IMR-90 (cell line): ENCODE results near the gene VAMP5.

Experiments
- CEBPB ChIP-seq: IDR thresholded peaks from 2 replicates; pipeline ENCODE4 v1.6.1; 2012; ENCODE audit warnings: low read depth, low read length, improper control_type of control experiment
- NFE2L2 ChIP-seq: fragments of 150-350 bp; IDR thresholded peaks from 2 replicates; pipeline ENCODE4 v1.6.1; 2016; ENCODE audit warnings: low read depth, mild to moderate bottlenecking, low read length
- POLR2A ChIP-seq: IDR thresholded peaks from 2 replicates; pipeline ENCODE4 v1.6.1; 2012; ENCODE audit warnings: mild to moderate bottlenecking, low read depth, low read length
- RCOR1 ChIP-seq: IDR thresholded peaks from 2 replicates; pipeline ENCODE4 v1.6.1; 2012; ENCODE audit warnings: mild to moderate bottlenecking, low read length, improper control_type of control experiment; ENCODE audit not compliant: insufficient replicate concordance
- RFX5 ChIP-seq: IDR thresholded peaks from 2 replicates; pipeline ENCODE4 v1.8.0; 2012; ENCODE audit warnings: low read depth, mild to moderate bottlenecking, low read length, moderate library complexity
- SMC3 ChIP-seq: fragments of 150-350 bp; IDR thresholded peaks from 2 replicates; pipeline ENCODE4 v1.6.1; 2016; ENCODE audit warnings: low read depth, mild to moderate bottlenecking, antibody characterized with exemption, low read length, moderate library complexity
- TF ChIP-seq, protein P1 (sequence below): conservative IDR thresholded peaks from 2 replicates; pipeline ENCODE4 v1.5.1; 2012; ENCODE audit warnings: mild to moderate bottlenecking, low read depth, low read length, improper control_type of control experiment
- TF ChIP-seq, protein P2 (sequence below): fragments of 150-350 bp; IDR thresholded peaks from 2 replicates; pipeline ENCODE4 v1.6.1; 2017; ENCODE audit warnings: mild to moderate bottlenecking, antibody characterized with exemption, low read length, low read depth
- TF ChIP-seq, protein P3 (sequence below): fragments of 150-350 bp; IDR thresholded peaks from 2 replicates; pipeline ENCODE4 v1.6.1; 2016; ENCODE audit warnings: low read depth, mild to moderate bottlenecking, low read length, moderate library complexity, borderline replicate concordance

DNA sequence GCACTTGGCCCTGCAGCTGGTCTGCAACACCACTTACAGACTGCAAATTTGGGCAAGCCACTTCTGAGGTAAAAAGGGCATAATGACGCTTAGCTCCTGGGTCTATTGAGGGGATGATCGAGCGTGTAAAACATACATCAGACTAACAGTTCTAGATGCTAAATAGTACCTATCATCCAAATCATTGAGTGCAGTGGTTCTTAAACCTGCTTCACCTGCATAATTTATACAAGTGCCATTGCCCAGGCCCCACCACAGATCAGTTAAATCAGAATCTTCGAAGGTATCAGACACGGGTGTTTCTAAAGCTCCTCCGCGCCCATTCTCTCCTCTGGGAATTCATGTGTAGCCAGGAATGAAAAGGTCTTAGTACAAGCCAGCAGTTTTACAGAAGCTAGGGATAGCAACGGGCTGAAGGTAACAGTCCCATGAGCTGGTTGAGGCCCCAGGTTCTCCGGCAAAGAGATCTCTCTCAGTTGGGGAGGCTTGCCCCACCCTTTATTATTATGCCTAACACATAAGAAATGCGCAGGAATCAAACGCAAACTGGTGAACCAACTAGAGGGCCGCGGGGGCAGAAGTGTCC lies 10.6 kb downstream of the VAMP5 start:
- TF ChIP-seq, protein P1, sequence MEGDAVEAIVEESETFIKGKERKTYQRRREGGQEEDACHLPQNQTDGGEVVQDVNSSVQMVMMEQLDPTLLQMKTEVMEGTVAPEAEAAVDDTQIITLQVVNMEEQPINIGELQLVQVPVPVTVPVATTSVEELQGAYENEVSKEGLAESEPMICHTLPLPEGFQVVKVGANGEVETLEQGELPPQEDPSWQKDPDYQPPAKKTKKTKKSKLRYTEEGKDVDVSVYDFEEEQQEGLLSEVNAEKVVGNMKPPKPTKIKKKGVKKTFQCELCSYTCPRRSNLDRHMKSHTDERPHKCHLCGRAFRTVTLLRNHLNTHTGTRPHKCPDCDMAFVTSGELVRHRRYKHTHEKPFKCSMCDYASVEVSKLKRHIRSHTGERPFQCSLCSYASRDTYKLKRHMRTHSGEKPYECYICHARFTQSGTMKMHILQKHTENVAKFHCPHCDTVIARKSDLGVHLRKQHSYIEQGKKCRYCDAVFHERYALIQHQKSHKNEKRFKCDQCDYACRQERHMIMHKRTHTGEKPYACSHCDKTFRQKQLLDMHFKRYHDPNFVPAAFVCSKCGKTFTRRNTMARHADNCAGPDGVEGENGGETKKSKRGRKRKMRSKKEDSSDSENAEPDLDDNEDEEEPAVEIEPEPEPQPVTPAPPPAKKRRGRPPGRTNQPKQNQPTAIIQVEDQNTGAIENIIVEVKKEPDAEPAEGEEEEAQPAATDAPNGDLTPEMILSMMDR: no peak
- no peak for TF ChIP-seq NFE2L2
- no peak for TF ChIP-seq SMC3
- TF ChIP-seq CEBPB: no peak
- TF ChIP-seq, protein P2, sequence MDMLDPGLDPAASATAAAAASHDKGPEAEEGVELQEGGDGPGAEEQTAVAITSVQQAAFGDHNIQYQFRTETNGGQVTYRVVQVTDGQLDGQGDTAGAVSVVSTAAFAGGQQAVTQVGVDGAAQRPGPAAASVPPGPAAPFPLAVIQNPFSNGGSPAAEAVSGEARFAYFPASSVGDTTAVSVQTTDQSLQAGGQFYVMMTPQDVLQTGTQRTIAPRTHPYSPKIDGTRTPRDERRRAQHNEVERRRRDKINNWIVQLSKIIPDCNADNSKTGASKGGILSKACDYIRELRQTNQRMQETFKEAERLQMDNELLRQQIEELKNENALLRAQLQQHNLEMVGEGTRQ: no peak
- no peak for TF ChIP-seq RFX5
- TF ChIP-seq RCOR1: no peak
- TF ChIP-seq POLR2A: no peak
- TF ChIP-seq, protein P3, sequence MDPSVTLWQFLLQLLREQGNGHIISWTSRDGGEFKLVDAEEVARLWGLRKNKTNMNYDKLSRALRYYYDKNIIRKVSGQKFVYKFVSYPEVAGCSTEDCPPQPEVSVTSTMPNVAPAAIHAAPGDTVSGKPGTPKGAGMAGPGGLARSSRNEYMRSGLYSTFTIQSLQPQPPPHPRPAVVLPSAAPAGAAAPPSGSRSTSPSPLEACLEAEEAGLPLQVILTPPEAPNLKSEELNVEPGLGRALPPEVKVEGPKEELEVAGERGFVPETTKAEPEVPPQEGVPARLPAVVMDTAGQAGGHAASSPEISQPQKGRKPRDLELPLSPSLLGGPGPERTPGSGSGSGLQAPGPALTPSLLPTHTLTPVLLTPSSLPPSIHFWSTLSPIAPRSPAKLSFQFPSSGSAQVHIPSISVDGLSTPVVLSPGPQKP: no peak
